Skin of body (tissue), 2 donors: ENCODE data around the gene APOLD1. TPM values are rescaled to one million over a fixed set of nuclear protein-coding genes. Genes with fewer than 3 reads are reported as not detected.
"Not testable (repeated sequence)": the region's sequence is repeated elsewhere in the genome, so short reads cannot be mapped to it uniquely, and the experiment has no call there.

ENCODE experiments used
- DNase-seq: peaks from one replicate; lab custom pipeline; 2025; lab: John Stamatoyannopoulos, UW
- total RNA-seq: library from RNA; depleted of rRNA; stranded (reverse); fragments of >200 nt; gene quantifications from one replicate; pipeline ENCODE4 v1.2.3, GENCODE V29; 2014

The APOLD1 gene
- total RNA-seq, 1 donor from 2014 or later = 21.2 TPM

GRCh38 chr12:12807517-12807903 is 22.1 kb downstream of the APOLD1 start:
- not testable (repeated sequence) for DNase-seq

GRCh38 chr12:12807970-12808702 is 22.7 kb downstream of the APOLD1 start:
- peak; percentile 56 for DNase-seq

DNA sequence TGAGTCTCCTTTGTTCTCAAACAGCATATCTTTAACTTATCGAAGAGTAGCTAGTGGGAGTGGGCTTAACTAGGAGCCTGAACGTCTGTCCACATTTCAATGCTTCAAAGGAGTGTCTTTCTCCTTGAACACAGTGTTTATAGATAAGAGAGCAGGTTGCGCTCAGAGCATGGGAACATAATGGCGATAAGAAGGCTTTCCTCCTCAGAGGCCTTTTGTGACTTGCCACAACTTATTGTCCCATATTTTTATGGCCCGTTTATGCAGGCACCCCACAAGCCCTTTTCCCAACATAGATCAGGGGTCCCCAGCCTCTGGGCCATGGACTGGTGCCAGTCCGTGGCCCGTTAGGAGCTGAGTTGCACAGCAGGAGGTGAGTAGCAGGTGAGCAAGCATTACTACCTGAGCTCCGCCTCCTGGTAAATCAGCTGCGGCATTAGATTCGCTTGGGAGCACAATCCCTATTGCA is 25.1 kb downstream of the APOLD1 start:
- no peak for DNase-seq

GRCh38 chr12:12811343-12811742 is 25.9 kb downstream of the APOLD1 start:
- no peak for DNase-seq

GRCh38 chr12:12812174-12812573 is 26.7 kb downstream of the APOLD1 start:
- no peak for DNase-seq

- no peak for DNase-seq
These were observed 27.2 kb downstream of the APOLD1 start for GRCh38 chr12:12812618-12813119.

GRCh38 chr12:12813120-12814101 is 28.0 kb downstream of the APOLD1 start, which contains the start of gene DDX47:
Gene DDX47 (plus strand): TSS chr12:12813346. CDS start chr12:12813368, 22 bp downstream.
- peak; percentile 89 for DNase-seq

- DNase-seq = no peak
These were observed 32.2 kb downstream of the APOLD1 start for GRCh38 chr12:12817616-12818015.

DNA sequence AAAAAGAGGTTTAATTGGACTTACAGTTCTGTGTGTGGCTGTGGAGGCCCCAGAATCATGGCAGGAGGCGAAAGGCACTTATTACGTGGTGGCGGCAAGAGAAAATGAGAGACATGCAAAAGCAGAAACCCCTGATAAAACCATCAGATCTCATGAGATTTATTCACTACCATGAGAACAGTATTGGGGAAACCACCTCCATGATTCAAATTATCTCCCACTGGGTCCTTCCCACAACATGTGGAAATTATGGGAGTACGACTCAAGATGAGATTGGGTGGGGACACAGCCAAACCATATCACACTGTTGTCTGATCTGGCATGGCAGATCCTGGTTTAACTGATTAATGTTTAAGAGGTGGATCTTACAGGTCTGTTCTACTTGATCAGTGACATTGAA is 33.2 kb downstream of the APOLD1 start:
- no peak for DNase-seq

GRCh38 chr12:12819221-12819620 is 33.8 kb downstream of the APOLD1 start:
- DNase-seq = no peak

DNA sequence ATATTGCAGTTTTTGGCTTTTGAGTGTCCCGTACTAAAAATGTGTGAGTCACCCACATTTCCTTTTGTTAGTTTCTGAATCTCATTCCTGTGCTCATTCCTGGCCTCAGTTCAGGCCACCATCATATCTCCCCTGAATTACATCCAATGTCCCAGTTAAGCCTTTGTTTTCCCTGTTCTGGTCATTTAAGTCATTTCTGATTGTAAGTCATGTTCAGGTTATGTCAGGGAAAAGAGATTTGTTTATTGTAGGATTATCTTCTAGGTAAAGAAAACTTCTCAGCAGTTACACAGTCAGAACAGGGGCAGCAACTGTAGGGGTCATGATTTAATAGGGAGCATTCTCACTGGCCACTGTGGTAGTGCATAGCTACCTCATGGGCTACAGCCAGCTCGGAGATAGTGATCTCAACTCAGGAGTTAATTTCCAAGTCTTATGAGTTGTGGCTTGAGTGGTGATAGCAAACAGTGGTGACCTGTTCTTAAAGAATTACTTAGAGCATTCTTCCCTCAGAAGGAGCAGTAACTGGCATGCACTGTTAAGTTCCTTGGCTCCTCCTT is 34.4 kb downstream of the APOLD1 start:
- DNase-seq = no peak

DNA sequence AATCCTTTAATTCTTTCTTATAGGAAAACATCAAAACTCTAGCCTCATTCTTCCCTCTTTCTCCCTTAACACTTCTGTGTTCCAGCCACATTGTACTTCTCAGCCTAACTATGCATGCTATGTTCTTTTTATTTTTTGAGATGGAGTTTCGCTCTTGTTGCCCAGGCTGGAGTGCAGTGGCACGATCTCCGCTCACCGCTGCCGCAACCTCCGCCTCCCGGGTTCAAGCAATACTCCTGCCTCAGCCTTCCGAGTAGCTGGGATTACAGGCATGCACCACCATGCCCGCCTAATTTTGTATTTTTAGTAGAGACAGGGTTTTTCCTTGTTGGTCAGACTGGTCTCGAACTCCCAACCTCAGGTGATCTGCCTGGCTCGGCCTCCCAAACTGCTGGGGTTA is 34.9 kb downstream of the APOLD1 start:
- not testable (repeated sequence) for DNase-seq

- DNase-seq = no peak
These were observed 36.5 kb downstream of the APOLD1 start for GRCh38 chr12:12821975-12822374.

GRCh38 chr12:12822886-12823285 is 37.4 kb downstream of the APOLD1 start:
- DNase-seq = no peak

DNA sequence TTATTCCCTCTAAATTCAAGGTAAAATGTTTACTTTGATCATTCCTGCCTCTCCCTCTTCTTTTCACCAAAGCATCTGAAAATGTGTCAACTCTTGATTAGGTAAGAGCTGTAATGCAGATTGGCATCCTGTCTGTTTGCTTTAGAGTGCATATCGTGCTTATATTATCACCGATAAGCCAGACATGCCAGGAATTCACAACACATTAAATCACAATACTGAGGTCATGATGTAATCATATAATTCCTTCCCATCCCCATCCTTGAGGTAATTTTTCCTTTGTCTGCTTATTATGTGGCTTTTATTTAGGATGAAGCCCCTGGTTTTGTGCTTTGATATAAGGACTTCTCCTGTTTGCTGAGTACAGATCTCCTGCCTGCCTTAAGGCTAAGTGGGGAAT is 37.8 kb downstream of the APOLD1 start:
- no peak for DNase-seq

GRCh38 chr12:12823811-12824210 is 38.4 kb downstream of the APOLD1 start:
- DNase-seq = no peak

DNA sequence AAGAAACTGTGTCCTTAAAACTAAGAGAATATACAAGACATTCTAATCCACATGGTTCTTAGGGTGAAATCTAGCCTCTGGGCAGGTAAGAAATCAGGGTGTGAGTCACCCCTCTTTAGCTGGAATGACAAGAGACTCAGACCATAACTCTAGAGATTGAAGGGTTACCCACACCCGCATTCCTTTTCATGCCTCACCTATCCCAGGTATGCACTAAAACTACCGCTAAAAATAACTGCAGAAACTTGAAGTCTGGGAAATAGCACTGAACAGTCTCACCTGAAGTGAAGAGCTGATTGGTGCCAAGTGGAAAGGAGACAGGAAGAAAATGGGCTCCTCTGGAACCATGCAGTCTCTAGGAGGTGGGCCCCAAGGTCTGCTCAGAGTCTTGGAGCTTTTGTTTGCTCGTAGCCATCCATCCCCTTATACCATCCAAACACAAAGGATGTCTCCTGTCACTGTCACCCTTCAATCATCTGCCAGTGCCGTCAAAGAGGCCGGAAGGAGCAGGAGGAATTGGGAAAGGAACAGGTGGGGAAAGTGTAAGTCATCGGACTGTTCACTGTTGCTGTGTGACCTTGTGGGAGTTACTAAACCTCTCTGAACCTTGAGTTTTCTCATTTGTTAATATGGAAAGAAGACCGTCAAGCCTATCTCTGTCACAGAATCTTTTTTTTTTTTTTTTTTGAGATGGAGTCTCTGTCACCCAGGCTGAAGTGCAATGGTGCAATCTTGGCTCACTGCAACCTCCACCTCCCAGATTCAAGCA is 50.1 kb downstream of the APOLD1 start:
- DNase-seq = peak; percentile 19

GRCh38 chr12:12836571-12836970 is 51.1 kb downstream of the APOLD1 start:
- DNase-seq = no peak

DNA sequence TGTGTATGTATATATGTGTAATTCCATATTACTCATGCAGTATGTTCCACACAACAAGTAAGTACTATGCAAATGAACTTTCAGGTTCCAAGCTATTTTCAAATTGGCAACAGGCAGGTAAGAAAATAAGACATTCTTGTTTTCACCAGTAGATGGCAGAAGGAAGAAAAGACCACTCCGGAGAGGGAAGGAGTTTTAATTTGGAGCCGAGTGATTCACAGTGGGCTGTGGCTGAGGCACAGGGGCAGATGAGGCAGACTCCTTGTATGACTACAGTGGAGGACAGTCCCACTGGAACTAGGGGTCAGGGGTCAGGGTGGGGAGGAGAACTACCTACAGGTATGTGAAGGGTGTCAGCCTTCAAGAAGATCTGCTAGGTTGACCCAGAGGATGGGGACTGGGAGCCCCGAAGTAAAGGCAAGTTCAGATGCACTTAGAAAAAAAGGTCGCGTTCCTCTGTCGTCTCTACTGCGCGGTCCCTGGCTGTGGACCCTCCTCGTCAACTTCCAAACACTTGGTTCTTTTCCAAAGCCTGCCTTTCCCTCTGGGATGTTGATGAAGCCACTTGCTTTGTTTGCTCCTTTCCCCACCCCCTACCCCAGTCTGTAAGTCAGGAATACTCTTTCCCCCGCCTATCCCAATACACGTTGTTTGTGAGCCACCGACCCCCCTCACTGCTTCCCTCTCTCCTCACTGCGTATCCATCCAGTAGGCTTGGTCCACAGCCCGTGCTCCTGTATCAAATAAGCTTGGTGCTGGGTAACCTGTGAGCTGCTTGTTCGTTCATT is 51.8 kb downstream of the APOLD1 start:
- DNase-seq = no peak

GRCh38 chr12:12837813-12838153 is 52.3 kb downstream of the APOLD1 start:
- DNase-seq = no peak
